CD4-positive, alpha-beta T cell treated with Interleukin-4 for 4 hours (primary cell): ENCODE results near the gene ACACA.

ENCODE experiments used
- DNase-seq: peaks from one replicate; pipeline ENCODE4 v3.0.0-alpha.2; 2020

The ACACA gene

GRCh38 chr17:37284191-37284590 lies 122.4 kb downstream of the ACACA start:
- no peak for DNase-seq

- no peak for DNase-seq
These were observed 123.1 kb downstream of the ACACA start for GRCh38 chr17:37283414-37283961.

GRCh38 chr17:37280841-37281240 lies 125.8 kb downstream of the ACACA start:
- DNase-seq, result no peak

GRCh38 chr17:37278247-37278894 lies 128.3 kb downstream of the ACACA start:
- no peak for DNase-seq

GRCh38 chr17:37276475-37276874 lies 130.2 kb downstream of the ACACA start:
- DNase-seq, result no peak

- no peak for DNase-seq
These were observed 132.2 kb downstream of the ACACA start for GRCh38 chr17:37274461-37274860.

GRCh38 chr17:37273409-37274051 lies 133.1 kb downstream of the ACACA start:
- no peak for DNase-seq

- DNase-seq, result no peak
These were observed 141.0 kb downstream of the ACACA start for GRCh38 chr17:37265446-37266173.

GRCh38 chr17:37261286-37261685 lies 145.3 kb downstream of the ACACA start:
- no peak for DNase-seq

GRCh38 chr17:37259030-37259735 lies 147.5 kb downstream of the ACACA start:
- DNase-seq, result no peak

- DNase-seq, result no peak
These were observed 150.0 kb downstream of the ACACA start for GRCh38 chr17:37256627-37257026.

GRCh38 chr17:37255432-37255831 lies 151.2 kb downstream of the ACACA start:
- DNase-seq, result no peak

GRCh38 chr17:37247825-37248224 lies 158.8 kb downstream of the ACACA start:
- DNase-seq, result no peak

GRCh38 chr17:37246085-37246484 lies 160.6 kb downstream of the ACACA start:
- DNase-seq, result no peak

- no peak for DNase-seq
These were observed 166.3 kb downstream of the ACACA start for GRCh38 chr17:37240381-37240780.

- peak; percentile 35 for DNase-seq
These were observed 166.8 kb downstream of the ACACA start for GRCh38 chr17:37239690-37240334.

- DNase-seq, result no peak
These were observed 172.5 kb downstream of the ACACA start for GRCh38 chr17:37234106-37234505.

GRCh38 chr17:37233036-37233435 lies 173.6 kb downstream of the ACACA start:
- DNase-seq, result no peak

GRCh38 chr17:37231887-37232286 lies 174.7 kb downstream of the ACACA start:
- DNase-seq, result no peak

GRCh38 chr17:37230633-37231032 lies 176.0 kb downstream of the ACACA start:
- DNase-seq, result no peak

GRCh38 chr17:37225465-37225864 lies 181.2 kb downstream of the ACACA start:
- no peak for DNase-seq

GRCh38 chr17:37221865-37222264 lies 184.8 kb downstream of the ACACA start:
- DNase-seq, result no peak

- peak; percentile 30 for DNase-seq
These were observed 186.1 kb downstream of the ACACA start for GRCh38 chr17:37220607-37220953.
